HG03175 (cell line): ENCODE measurements around the gene MAP2K6.

ENCODE experiments used
- ATAC-seq: cut with Tn5 transposase; IDR thresholded peaks from one replicate; pipeline ENCODE4 v1.9.1; 2021; ENCODE audit warnings: mild to moderate bottlenecking, moderate library complexity; ENCODE audit not compliant: unreplicated experiment

The MAP2K6 gene

DNA sequence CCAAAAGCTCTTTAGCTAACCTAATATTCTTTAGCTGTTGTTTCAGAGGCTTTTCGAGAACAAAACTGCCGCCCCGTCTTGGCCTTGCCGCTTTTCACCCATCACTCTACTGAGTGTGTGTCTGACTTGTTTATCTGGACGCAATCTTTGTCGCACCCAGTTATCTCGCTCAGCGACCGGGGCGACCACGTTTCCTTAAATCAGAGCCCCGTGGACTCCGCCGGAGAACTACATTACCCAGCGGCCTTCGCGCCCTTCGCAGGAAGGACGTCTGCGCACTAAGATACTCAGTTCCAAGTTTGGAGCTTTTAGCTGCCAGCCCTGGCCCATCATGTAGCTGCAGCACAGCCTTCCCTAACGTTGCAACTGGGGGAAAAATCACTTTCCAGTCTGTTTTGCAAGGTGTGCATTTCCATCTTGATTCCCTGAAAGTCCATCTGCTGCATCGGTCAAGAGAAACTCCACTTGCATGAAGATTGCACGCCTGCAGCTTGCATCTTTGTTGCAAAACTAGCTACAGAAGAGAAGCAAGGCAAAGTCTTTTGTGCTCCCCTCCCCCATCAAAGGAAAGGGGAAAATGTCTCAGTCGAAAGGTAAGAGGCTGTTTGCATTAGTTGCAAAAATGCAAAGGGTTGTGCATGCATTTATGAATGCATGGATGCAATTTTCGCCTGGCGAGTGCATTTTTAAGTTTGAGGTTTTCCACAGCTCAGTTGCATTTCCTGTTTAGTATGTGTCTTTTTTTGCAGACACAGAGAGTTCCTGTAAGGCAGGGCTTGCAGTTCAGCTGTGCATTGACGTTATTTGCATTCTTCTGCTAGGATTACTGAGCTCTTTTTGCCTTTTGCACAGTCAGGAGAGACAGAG is at the start of gene MAP2K6:
MAP2K6 (plus strand) TSS at position 290 of the 867 bp plus-strand sequence; CDS start at position 578, 288 bp downstream.
- peak; percentile 97 for ATAC-seq

DNA sequence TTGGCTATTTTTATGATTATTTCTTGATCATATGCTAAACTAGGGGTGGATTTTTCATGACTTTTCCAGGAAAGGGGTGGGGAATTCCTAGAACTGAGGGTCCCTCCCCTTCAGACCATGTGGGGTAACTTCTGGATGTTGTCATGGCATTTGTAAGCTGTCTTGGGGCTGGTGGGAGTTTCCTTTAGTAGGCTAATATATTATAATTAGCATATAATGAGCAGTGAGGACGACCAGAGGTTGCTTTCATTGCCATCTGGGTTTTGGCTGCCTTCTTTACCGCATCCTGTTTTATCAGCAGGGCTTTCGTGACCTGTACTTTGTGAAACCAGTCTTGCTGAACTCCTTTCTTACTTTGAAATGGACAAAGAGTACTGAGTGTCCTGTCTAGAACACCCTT is 47.2 kb upstream of the MAP2K6 start:
- peak; percentile 87 for ATAC-seq

DNA sequence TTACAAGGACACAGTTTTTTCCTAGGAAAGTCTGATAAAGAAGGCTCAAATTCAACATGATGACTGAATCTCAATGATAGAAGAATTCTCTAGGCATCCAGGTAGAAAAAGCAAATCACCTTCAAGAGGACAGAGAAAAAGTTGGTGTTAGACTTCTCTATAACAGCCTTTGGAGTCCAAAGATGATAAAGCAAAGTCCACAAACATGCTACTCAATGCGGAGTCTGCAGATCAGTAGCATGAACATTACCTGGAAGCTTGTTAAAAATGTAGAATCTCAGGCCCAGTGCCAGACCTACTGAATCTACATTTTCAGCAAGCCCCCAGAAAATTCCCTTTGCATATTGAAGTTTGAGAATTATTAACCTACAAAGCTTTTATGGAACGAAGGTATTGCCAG is 41.4 kb upstream of the MAP2K6 start:
- no peak for ATAC-seq

DNA sequence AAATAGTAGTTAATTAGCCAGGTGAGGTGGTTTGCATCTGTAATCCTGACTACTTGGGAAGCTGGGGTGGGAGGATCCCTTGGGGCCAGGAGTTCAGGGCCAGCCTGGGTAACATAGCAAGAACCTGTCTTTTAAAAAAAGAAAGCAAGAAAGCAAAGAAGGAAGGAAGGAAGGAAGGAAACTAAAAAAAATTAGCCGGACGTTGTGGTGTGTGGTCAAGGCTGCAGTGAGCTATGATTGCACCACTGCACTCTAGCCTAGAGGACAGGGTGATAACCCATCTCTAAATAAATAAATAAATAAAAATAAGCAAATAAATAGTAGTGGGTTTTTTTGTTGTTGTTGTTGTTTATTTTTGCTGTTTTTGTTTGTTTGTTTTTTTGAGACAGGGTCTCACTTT is 39.3 kb upstream of the MAP2K6 start:
- ATAC-seq, result peak; percentile 64

DNA sequence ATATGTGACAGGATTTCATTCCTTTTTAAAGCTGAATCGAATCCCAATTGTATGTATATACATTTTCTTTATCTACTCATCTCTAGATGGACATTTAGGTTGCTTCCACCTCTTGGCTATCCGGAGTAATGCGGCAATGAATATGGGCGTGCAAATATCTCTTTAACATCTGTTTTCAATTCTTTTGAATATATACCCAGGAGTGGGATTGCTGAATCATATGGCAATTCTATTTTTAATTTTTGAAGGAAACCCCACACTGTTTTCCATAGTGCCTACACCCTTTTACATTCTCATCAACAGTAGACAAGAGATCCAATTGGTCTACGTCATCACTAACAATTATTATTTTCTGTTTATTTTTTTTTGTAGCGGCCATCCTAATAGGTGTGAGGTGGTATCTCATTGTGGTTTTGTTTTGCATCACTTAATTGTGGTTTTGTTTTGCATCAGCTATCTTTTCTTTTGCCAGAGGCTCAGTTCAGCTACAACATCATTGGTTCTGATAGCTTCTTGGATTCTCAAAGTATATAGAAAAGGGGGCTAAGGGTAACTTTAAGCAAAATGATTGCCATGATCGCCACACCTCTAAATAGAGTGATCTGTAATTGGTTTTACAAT is 25.6 kb upstream of the MAP2K6 start:
- no peak for ATAC-seq

DNA sequence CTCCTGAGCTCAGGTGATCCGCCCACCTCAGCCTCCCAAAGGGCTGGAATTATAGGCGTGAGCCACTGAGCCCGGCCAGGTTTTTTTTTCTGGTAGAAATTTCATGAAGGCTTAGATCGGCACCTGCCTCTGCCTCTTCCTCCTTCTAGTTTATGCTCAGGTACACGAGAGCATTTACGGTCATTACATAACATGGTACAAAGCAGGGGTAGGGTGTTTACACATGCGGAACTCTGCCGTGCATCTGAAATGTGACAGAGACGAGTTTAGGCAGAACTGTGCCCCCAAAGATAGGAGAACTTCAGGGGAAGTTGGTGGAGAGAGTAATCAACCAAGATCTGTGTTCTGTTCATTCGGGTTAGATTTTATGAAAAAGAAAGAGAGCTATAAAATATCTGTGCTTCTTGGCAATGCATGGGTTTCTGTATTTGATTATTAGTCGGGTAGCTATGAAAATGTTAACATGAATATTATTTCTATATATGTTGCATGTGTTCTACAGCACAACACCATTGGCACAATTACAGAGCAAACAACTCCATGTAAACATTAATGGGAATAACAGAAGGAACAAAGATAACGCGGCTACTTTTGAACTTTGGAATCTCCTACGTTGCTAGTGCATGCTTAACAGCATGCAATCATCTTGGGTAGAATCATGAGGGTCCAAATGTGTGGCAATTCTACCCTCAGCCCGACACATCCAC is 23.5 kb upstream of the MAP2K6 start:
- no peak for ATAC-seq

DNA sequence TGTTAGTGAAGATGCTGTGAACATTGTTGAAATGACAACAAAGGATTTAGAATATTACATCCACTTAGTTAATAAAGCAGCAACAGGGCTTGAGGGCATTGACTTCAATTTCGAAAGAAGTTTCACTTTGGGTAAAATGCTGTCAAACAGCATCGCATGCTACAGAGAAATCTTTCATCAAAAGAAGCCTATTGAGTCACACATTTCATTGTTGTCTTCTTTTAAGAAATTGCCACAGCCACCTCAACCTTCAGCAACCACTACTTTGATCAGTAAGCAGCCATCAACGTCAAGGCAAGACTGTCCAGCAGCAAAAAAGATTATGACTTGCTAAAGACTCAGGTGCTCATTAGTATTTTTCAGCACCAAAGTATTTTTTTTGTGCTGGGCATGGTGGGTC is 13.2 kb upstream of the MAP2K6 start:
- no peak for ATAC-seq

DNA sequence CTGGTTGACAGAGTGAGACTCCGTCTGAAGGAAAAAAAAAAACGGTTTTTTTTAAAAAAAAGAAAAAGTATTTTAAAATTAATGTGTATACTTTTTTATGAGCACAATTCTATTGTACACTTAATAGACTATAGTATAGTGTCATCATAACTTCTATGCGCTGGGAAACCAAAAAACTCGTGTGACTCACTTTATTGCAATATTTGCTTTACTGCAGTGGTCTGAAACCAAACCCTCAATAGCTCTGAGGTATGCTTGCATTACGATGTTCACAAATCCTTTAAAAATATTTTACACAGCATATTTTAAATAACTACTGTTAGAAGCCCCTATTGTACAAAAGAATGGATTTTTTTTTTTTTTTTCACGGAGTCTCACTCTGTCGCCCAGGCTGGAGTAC is 12.4 kb upstream of the MAP2K6 start:
- no peak for ATAC-seq

DNA sequence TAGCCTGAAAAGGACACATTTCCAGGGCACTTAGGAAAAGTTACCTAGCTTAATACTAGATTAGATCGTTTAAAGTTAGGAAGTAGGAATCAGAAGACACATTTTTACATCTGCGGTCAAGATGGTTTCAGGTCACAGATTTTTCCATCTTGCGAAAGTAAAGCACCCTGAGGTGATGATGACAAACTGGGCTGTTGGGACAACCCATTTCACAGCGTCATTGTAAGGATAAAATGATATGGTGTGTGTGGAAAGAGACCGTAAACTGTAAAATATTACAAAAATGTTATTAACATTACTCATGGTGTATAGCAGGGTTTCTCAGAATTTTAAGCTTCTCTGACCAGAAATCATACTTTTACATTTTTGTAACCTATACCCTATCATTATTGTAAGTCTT is 10.1 kb upstream of the MAP2K6 start:
- ATAC-seq, result no peak

DNA sequence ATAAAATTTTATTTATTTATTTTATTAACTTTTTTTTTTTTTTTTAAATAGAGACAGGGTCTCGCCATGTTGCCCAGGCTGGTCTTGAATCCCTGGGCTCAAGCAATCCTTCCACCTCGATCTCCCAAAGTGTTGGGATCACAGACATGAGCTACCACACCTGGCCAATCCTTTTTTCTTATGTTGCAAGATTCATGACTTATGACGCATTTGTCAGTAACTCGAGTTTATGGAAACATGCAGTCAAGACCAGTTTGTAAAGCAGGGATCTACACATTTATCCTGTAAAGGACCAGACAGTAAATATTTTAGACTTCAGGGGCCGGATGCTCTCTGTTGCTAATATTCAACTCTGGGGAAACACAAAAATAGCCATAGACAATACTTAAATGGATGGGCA is 9.4 kb upstream of the MAP2K6 start:
- no peak for ATAC-seq

DNA sequence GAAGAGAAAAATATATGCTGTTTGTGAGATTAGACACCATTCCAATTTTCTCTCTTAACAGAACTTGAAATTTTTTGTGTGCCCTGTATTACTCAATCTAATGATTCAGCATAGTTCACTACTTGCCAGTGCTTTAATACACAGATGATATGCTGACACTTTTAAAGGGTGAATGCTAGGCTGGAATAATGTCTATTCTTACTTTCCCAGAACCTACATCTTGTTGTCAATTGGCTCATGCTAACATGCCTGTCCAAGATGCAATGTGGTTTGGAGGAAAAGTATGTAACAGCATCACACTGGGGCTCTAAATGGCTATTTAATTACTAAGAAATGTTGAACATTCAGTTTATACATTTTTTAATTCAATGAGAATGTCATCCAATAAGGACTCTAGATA is 7.6 kb upstream of the MAP2K6 start:
- no peak for ATAC-seq

DNA sequence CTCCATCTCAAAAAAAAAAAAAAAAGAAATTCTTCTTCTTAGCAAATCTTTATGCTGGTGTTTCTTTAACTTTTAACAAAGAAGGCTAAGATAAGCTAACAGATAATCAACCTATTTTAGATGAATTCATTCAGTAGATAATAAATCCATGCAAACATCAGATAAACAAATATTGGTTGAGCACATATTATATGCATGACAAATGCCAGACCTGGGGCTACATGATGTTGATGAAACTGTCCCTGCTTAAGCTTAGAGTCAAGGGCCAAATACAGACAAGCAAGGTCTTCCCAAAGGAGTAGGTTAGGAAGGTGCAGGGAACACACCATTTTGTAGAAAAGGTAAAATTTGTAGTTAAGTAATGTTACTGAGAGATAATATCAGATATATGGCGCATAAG is 6.7 kb upstream of the MAP2K6 start:
- no peak for ATAC-seq

DNA sequence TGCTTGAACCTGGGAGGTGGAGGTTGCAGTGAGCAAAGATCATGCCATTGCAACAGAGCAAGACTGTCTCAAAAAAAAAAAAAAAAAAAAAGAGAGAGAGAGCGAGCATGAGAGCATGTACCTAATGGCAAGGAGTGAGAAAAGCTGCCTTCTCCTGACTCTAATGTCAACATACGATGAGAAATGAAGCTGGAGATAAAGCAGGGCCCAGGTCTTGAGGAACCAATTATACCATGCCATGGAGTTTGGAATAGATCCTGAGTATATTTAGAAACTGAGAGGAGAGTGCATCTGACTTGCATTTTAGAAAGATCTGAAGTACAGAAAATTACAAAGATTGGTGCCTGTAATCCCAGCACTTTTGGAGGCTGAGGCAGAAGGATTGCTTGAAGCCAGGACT is 3.8 kb upstream of the MAP2K6 start:
- no peak for ATAC-seq

DNA sequence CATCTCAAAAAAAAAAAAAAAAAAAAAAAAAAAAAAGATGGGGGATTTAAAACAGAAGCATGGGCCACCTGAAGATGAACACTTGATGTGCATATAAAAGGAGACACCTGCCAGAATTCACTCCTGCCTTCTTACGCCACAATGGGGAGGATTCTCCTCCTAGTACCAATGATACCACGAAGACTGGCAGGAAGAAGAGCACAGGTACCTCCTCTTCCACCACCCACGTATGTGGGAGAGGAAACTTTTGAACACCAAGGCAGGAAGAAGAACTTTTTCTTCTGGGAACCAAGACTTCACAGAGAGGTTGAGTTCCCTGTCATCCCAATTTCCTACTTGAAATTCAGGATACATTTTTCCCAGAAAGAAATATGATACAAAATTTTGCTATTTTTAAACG is 2.7 kb upstream of the MAP2K6 start:
- ATAC-seq, result no peak

DNA sequence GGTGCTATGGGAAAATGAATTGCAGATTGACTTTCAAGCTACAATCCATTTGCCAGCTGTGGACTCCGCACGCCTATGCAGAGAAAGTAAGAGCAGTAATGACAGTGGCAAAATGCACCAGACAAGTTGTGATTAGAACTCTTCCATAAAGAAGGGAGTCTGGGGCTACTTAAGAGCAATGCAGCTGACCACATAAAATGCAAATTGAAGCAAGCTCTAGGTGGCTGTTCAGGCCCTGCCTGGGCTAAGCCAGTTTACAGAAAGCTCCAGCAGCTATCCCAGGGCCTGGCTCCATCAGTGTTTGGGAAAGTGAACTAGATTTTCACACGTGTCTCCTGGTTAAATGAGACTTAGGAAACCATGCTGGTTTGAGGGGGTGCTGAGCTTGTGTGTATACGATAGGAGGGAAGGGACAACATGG is 2.2 kb upstream of the MAP2K6 start:
- no peak for ATAC-seq

DNA sequence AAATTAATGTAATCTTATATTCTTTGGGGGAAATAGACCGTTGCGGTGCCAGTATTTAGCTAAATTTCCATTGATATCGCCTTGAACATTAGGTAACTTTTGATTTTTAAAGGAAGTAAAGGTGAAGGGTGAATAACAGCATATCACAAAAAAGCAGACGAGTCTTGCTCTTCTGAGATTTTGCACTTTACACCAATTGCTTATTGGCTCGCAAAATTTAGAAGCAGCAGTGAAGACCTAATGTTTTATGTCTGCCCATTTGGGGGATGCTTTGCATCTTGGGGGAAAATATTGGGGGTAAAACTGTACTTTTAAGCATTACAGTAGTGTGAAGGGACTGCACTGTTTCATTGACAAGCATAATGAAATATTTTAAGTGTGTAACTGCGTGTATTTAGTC is 934 bp downstream of the MAP2K6 start:
- ATAC-seq, result no peak

DNA sequence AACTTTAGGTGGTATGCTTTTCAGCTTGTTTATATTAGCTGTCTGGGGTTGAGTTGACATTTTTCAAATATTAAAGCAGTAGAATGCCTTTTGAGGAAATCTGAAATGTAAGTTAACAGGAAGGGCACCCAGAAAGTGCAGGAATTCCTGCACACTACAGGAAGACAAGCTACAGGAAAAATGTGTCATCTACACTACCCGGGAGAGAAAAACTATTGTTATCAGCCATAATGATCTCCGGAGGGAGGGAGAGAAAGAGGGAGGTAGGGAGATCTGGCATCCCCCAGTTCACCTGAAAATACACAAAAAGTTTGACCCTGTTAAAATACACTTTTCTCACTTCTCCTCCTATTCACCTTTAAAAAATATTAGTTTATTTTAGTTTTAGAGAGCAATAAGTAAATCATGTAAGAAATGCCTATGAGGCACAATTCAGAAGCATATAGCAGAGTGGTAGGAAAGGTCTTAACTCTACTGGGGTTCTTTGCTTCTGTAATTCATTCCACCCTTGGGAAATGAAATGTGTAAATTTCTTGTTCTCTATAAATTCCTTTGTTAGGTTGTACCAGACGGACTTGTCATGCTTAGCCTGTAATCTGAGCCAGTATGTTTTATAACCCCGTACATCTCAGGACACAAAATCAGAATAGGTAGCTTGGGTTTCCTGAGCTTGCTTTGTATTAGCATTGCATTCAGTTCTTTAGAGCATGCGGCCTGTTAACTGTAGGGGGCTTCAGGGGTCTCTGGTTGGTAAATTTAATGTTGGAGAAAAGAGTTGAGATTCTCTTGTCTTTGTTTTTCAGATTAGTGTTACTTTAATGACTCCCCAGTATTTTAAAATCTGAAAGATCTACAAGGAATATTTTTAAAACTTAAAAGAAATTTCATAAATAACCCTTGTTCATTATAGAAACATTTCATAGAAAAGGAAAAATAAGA is 3.3 kb downstream of the MAP2K6 start:
- no peak for ATAC-seq

DNA sequence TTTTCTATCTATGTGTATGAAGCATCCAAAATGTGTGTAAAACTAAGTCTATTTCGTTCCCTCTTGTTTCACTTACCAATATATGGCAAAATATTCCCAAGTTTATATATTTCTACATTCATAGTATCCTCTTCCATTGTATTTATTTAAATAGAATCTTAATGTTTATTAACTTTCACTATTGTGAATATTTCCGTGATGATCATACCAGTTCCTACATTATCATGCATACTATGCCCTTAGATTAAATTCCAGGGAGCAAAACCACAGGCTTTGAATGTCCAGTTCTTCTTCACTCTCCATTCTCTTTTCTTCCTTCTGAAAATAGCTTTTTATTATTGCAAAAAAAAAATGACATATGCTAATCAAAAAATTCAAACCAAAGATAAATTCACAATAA is 4.0 kb downstream of the MAP2K6 start:
- no peak for ATAC-seq

DNA sequence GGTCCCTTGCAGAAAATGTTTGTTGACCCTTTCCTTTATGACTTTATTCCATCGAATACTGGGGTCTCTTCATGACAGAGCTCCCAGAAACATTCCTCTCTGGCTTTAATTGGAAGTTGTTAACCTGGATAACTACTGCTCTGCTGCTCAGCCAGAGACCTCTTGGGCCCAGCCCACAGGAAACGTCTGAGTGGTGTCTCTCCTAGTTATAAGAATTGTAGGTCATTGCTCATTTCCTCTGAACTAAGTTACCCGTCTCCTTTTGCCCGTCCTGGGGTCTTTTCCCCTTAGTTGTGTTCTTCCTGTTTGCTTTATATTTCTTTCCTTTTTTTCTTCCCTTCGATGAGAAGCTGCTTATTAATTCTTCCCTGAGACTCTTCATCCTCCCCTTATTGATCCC is 9.0 kb downstream of the MAP2K6 start:
- no peak for ATAC-seq

DNA sequence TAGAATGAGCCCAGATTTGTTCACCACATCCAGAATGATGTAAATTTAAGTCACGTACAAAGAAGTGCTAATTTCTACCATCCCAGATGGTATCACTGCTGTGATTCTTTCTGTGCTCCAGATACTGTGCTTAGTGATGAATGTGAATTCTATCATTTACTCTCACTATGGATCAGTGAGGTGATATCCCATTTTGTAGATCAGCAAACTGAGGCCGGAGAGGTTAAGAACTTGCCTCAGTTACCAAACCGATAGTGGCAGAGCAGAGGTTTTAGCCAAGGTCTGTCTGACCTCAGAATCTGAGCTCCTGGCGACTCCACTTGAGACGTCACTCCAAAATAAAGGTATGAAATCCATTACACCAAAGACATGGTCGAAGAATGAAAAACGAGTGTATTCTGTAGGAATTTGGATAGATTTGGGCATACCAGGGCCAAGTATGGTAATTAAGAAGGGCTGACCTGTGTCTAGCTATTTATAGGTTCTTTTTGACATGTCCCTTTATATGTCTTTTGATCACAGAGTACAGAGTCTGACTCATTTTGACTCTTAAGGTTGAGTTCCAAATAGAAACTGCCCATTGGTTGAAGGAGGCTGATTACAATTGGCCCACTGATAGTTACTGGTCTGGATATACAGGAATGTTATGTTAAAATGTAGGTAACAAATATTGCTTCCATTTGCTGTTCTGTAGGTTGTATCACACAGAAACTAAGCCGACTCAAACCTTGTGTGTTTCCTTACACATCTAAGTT is 10.0 kb downstream of the MAP2K6 start:
- ATAC-seq, result no peak
